K562 (cell line): ENCODE data around the gene PSMD8. TPM values are rescaled to one million over a fixed set of nuclear protein-coding genes. Genes with fewer than 3 reads are reported as not detected.
A peak's percentile ranks its signal among the peaks of the same experiment; 100 is the strongest.

Experiments
- CHCHD3 ChIP-seq: fragments of 250-450 bp; sonication (Bioruptor Pico); IDR thresholded peaks from 2 replicates; pipeline ENCODE4 v2.1.2; 2022; ENCODE audit warnings: mild to moderate bottlenecking
- CREB5 ChIP-seq: fragments of 250-450 bp; sonication (Bioruptor Pico); IDR thresholded peaks from 2 replicates; pipeline ENCODE4 v1.5.0; 2020; ENCODE audit warnings: mild to moderate bottlenecking
- CREM ChIP-seq: IDR thresholded peaks from 2 replicates; pipeline ENCODE4 v1.6.1; 2014; ENCODE audit warnings: antibody characterized with exemption, low read depth
- CXXC5 ChIP-seq: fragments of 250-450 bp; sonication (Bioruptor Pico); IDR thresholded peaks from 2 replicates; pipeline ENCODE4 v1.8.0; 2022; ENCODE audit warnings: inconsistent platforms, mild to moderate bottlenecking, moderate library complexity
- DPF2 ChIP-seq: fragments of 450-650 bp; IDR thresholded peaks from 2 replicates; pipeline ENCODE4 v1.6.1; 2016
- EHMT2 ChIP-seq: fragments of 450-650 bp; IDR thresholded peaks from 2 replicates; pipeline ENCODE4 v1.6.1; 2018; ENCODE audit warnings: antibody characterized with exemption
- ERF ChIP-seq: fragments of 450-650 bp; formaldehyde crosslinking; IDR thresholded peaks from 2 replicates; pipeline ENCODE4 v1.4.0; 2020; ENCODE audit warnings: mild to moderate bottlenecking, mixed read lengths
- ETV1 ChIP-seq: fragments of 450-650 bp; conservative IDR thresholded peaks from 2 replicates; pipeline ENCODE4 v1.6.1; 2016; ENCODE audit warnings: missing genetic modification characterization, control low read depth, low read depth, missing compliant biosample characterization
- HDAC3 ChIP-seq: fragments of 450-650 bp; IDR thresholded peaks from 2 replicates; pipeline ENCODE4 v1.6.1; 2018; ENCODE audit warnings: borderline replicate concordance, mild to moderate bottlenecking, moderate library complexity; ENCODE audit not compliant: partially characterized antibody
- HSF4 ChIP-seq: fragments of 250-450 bp; sonication (Bioruptor Pico); IDR thresholded peaks from 2 replicates; pipeline ENCODE4 v2.1.2; 2022; ENCODE audit warnings: mild to moderate bottlenecking, moderate library complexity, borderline replicate concordance
- KDM4B ChIP-seq, 2 experiments: fragments of 450-650 bp in 1 of 2; sonication (generic) in 1 of 2; IDR thresholded peaks; 2 replicates each; pipeline ENCODE4 v1.6.1; 2016 to 2017; ENCODE audit warnings: borderline replicate concordance in 2 of 2, antibody characterized with exemption in 1 of 2, low read depth in 1 of 2, mild to moderate bottlenecking in 1 of 2
- PHTF2 ChIP-seq: fragments of 250-450 bp; sonication (Bioruptor Pico); IDR thresholded peaks from 2 replicates; pipeline ENCODE4 v1.5.0; 2021; ENCODE audit warnings: mild to moderate bottlenecking
- PKNOX1 ChIP-seq: fragments of 450-650 bp; IDR thresholded peaks from 2 replicates; pipeline ENCODE4 v1.6.1; 2016
- SOX6 ChIP-seq: fragments of 450-650 bp; IDR thresholded peaks from 2 replicates; pipeline ENCODE4 v1.6.1; 2014; ENCODE audit warnings: mild to moderate bottlenecking
- SPI1 ChIP-seq: IDR thresholded peaks from 2 replicates; pipeline ENCODE4 v1.6.1; 2011; ENCODE audit warnings: low read depth, low read length, control low read depth, borderline replicate concordance
- WHSC1 ChIP-seq: IDR thresholded peaks from one replicate; pipeline ENCODE4 v1.6.1; 2012; ENCODE audit warnings: low read length, control low read depth, inconsistent platforms
- YY1 ChIP-seq, 3 experiments: IDR thresholded peaks; 2 replicates each; pipeline ENCODE4 v1.6.1; 2011; ENCODE audit warnings: low read length in 2 of 3, mild to moderate bottlenecking in 2 of 3, moderate library complexity in 2 of 3, borderline replicate concordance in 1 of 3, control low read depth in 1 of 3, low read depth in 1 of 3; ENCODE audit not compliant: insufficient read depth in 3 of 3, insufficient replicate concordance in 2 of 3, control insufficient read depth in 1 of 3, insufficient read length in 1 of 3; ENCODE audit errors: extremely low read depth in 1 of 3
- ZBTB17 ChIP-seq: fragments of 450-650 bp; formaldehyde crosslinking; IDR thresholded peaks from 2 replicates; pipeline ENCODE4 v1.4.0; 2020; ENCODE audit warnings: mild to moderate bottlenecking
- polyA plus RNA-seq, 8 experiments: library from polyadenylated mRNA; depleted of rRNA in 4 of 8; stranded (reverse) in 5 of 8; unstranded in 3 of 8; fragments of >200 nt; fragmentation: Nextera tagmentation in 2 of 8; fragmentation: Illumina TruSeq in 1 of 8; extraction: Ambion mirVana in 2 of 8; extraction: Trizol in 1 of 8; gene quantifications; 2 replicates each; pipeline versions ENCODE4 v1.2.1 to v1.2.3, GENCODE V29; 2011 to 2014; ENCODE audit warnings: inconsistent platforms in 1 of 8, missing spikeins in 1 of 8
- total RNA-seq, 7 experiments: library from RNA; depleted of rRNA in 6 of 7; stranded (reverse); fragments of >200 nt in 6 of 7; fragmentation: Illumina TruSeq in 2 of 7; extraction: Trizol in 2 of 7; gene quantifications; 2 replicates each; pipeline versions ENCODE4 v1.2.1 to v1.2.3, GENCODE V29; 2011 to 2021; ENCODE audit warnings: low replicate concordance in 1 of 7
- TF ChIP-seq, protein P1 (sequence below): fragments of 150-350 bp; conservative IDR thresholded peaks from 2 replicates; pipeline ENCODE4 v1.6.1; 2014; ENCODE audit warnings: low read length

PSMD8 gene
- total and polyA plus RNA-seq, 9 of the 15 experiments (the other 6 are each of a cell fraction or from before 2014, with no cell fraction given), result 130 to 583 (median 315) TPM

DNA sequence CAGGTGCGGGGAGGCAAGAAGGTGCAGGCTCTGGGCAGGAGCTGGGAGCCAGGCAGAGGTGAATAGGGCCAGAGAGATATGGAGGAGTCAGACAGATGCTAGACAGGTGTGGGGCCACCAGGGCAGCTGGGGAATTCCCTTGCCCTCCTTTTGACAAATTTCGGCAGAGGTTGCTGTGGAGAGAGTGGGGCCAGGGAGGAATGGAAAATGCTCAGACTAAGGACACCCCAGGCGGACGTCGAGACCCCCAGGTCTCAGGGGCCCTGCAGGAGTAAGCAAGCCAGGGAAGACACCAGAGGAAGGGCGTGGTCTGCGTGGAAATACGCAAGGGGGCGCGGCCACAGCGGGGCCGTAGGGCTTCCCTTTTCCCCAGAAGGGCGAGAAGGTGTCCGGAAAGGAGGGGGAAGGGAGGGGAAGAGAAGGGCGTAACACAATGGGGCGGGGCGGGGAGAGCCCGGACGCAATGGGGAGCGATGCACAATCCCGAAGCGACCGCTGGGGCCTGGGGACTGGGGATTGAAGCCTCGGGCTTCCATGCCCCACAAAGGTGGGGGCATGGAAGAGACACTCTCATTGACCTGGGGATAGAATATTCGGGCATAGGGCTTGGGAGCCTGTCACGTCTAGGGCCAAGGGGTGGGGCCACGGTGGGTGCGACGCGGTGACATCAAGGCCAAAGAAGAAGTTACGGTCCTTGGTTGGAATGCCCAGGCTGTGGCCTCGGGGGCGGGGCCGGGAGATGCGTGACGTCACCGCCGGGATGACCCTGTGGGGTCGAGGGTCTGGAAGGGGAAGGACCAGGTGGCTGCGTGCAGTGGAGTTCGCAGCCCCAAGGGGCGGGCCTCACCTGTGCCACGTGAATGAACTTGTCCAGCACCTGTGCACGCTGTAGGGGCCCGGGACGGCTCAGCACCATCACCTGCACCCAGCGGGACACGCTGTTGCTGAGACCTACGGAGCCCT is 43.5 kb downstream of the PSMD8 start (continued):
- TF ChIP-seq PKNOX1 (peak; percentile 36; the same call in 1 of the 2 replicates), YY1 (IDR thresholded peaks at IDR 0.05; ENCODE audit: borderline replicate concordance in 1 of 3, control insufficient read depth in 1 of 3, extremely low read depth in 1 of 3, insufficient read depth in 3 of 3, insufficient read length in 1 of 3, insufficient replicate concordance in 2 of 3, low read depth in 1 of 3, low read length in 2 of 3) (peak in 1 of 3 experiments; percentile 33), SOX6 (peak; percentile 31; the same call in 1 of the 2 replicates), KDM4B (IDR thresholded peaks at IDR 0.05; ENCODE audit: borderline replicate concordance in 2 of 2, low read depth in 1 of 2) (0 out of 4 replicates have a peak, but pooled peaks of 1 of the 2 experiments have one; percentile 31), PHTF2 (CRISPR knock-in tag) (no peak), CREM (peak; percentile 82), DPF2 (peak; percentile 41; the same call in 1 of the 2 replicates), WHSC1 (no peak), EHMT2 (0 out of 2 replicates have a peak, but pooled peaks have one; percentile 29), ERF (CRISPR knock-in tag) (no peak), SPI1 (peak; percentile 88), CREB5 (CRISPR knock-in tag) (no peak), HDAC3 (no peak), ETV1 (tag) (peak; percentile 77), HSF4 (CRISPR knock-in tag) (no peak), CXXC5 (CRISPR knock-in tag) (peak; percentile 84), ZBTB17 (no peak), CHCHD3 (CRISPR knock-in tag) (no peak)
- TF ChIP-seq, protein P1, sequence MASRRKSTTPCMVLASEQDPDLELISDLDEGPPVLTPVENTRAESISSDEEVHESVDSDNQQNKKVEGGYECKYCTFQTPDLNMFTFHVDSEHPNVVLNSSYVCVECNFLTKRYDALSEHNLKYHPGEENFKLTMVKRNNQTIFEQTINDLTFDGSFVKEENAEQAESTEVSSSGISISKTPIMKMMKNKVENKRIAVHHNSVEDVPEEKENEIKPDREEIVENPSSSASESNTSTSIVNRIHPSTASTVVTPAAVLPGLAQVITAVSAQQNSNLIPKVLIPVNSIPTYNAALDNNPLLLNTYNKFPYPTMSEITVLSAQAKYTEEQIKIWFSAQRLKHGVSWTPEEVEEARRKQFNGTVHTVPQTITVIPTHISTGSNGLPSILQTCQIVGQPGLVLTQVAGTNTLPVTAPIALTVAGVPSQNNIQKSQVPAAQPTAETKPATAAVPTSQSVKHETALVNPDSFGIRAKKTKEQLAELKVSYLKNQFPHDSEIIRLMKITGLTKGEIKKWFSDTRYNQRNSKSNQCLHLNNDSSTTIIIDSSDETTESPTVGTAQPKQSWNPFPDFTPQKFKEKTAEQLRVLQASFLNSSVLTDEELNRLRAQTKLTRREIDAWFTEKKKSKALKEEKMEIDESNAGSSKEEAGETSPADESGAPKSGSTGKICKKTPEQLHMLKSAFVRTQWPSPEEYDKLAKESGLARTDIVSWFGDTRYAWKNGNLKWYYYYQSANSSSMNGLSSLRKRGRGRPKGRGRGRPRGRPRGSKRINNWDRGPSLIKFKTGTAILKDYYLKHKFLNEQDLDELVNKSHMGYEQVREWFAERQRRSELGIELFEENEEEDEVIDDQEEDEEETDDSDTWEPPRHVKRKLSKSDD, result no peak
